Heart right ventricle (tissue), 16 donors: ENCODE measurements around the gene ATP8B3. TPM values are rescaled to one million over a fixed set of nuclear protein-coding genes. Genes with fewer than 3 reads are reported as not detected.
"Not testable (repeated sequence)": the region's sequence is repeated elsewhere in the genome, so short reads cannot be mapped to it uniquely, and the experiment has no call there.

Experiments
- ATAC-seq, 8 donors: fragments of 200-7000 bp; cut with Tn5 transposase; one replicate each; pipeline ENCODE4 v1.9.1; 2020; ENCODE audit warnings: mild to moderate bottlenecking in 8 of 8, moderate library complexity in 8 of 8, moderate number of reproducible peaks in 1 of 8
- DNase-seq, 2 donors: peaks; one replicate each; pipeline ENCODE4 v3.0.0-alpha.2; 2020
- H3K27ac ChIP-seq, 10 donors: fragments of 200-600 bp; sonication (generic) in 2 of 10; one replicate each; pipeline versions ENCODE4 v1.5.0 to v1.8.0; 2020 to 2022; ENCODE audit warnings: mild to moderate bottlenecking in 3 of 10
- H3K27me3 ChIP-seq, 7 donors: fragments of 200-600 bp; one replicate each; pipeline ENCODE4 v1.8.0; 2021 to 2022; ENCODE audit warnings: mild to moderate bottlenecking in 2 of 7
- H3K36me3 ChIP-seq, 9 donors: fragments of 200-600 bp; sonication (generic) in 1 of 9; one replicate each; pipeline versions ENCODE4 v1.5.0 to v1.8.0; 2020 to 2022; ENCODE audit warnings: mild to moderate bottlenecking in 2 of 9
- H3K4me1 ChIP-seq, 9 donors: fragments of 200-600 bp; sonication (generic) in 1 of 9; one replicate each; pipeline versions ENCODE4 v1.5.0 to v1.8.0; 2020 to 2022; ENCODE audit warnings: mild to moderate bottlenecking in 4 of 9
- H3K4me3 ChIP-seq, 10 donors: fragments of 200-600 bp; sonication (generic) in 2 of 10; one replicate each; pipeline versions ENCODE4 v1.5.0 to v1.8.0; 2020 to 2022; ENCODE audit warnings: mild to moderate bottlenecking in 7 of 10, moderate library complexity in 2 of 10
- H3K9me3 ChIP-seq, 11 donors: fragments of 200-600 bp in 10 of 11; sonication (generic) in 2 of 11; one replicate each; pipeline versions ENCODE4 v1.5.0 to v1.8.0; 2013 to 2022; ENCODE audit warnings: mild to moderate bottlenecking in 2 of 11, control low read depth in 1 of 11, moderate library complexity in 1 of 11
- CTCF ChIP-seq, 9 donors: fragments of 200-600 bp; sonication (generic) in 2 of 9; IDR thresholded peaks; one replicate each; pipeline versions ENCODE4 v1.5.0 to v1.8.0; 2021 to 2022; ENCODE audit warnings: antibody characterized with exemption in 9 of 9, mild to moderate bottlenecking in 5 of 9, moderate library complexity in 1 of 9
- WGBS, 2 donors: extraction: QIAGEN DNeasy Blood & Tissue Kit; methylation state at CpG; one replicate each; pipeline ENCODE4 v1.1.7; 2013; ENCODE audit warnings: inconsistent platforms in 1 of 2; 5-methylcytosine and 5-hydroxymethylcytosine counted together
- intact Hi-C, 10 donors: fragments of 100-400 bp; cut with DNase I; formaldehyde crosslinking; loops; one replicate each; pipeline versions ENCODE4 v1.11.1 to v1.14.2; 2022
- polyA plus RNA-seq, 2 donors: library from polyadenylated mRNA; stranded (reverse); fragments of 200-250 nt; gene quantifications; one replicate each; pipeline ENCODE4 v1.2.3, GENCODE V29; 2013
- total RNA-seq, 10 donors: library from RNA; stranded (reverse); fragmentation: NEBNext Ultra II Directional in 3 of 10; extraction: Animal tissue kit (Norgen Biotek cat#: 25700) in 3 of 10; gene quantifications; one replicate each; pipeline versions ENCODE4 v1.2.1 to v1.2.4, GENCODE V29; 2021 to 2023
- donor health status: Arrhythmogenic right ventricular cardiomyopathy.
- donor health status: ischemic (EF 13 %, LVEDD 7.1; RV severe dilation, severe dysfunction).
- donor health status: healthy with polysubstance abuse.
- donor health status: DM: no; HTN: yes; CAD: no.
- donor health status: DM: no; HTN: no; CAD: no.
- donor health status: ischemic (EF 25% LVEDD 6.9; RV normal size, moderate dysfunction).
- donor health status: ischemic (EF 25% LVEDD 5.7; RV mildly dilated, moderate dysfunction).
- donor health status: healthy.
- donor health status: DM: yes; HTN: yes; CAD: no.
- donor health status: Ischemic cardiomyopathy.
- donor health status: ischemic (EF 35%, LVEDD 5.7; RV mildly dilated, moderate dysfunction).
- donor health status: nonischemic (EF 11% LVEDD 7.7; RV severe dilation, severe dysfunction).
- donor health status: DM: yes; HTN: yes; CAD: no.
- donor health status: PGD.
- donor health status: ischemic (EF 29% LVEDD 5.4; RV normal size, mild dysfunction).
- donor health status: nonischemic (EF 23%, LVEDD 6.1; RV moderate dilation, normal function).

The ATP8B3 gene
- total and polyA plus RNA-seq, 12 donors: 0.13 to 3.4 (median 0.52) TPM

DNA sequence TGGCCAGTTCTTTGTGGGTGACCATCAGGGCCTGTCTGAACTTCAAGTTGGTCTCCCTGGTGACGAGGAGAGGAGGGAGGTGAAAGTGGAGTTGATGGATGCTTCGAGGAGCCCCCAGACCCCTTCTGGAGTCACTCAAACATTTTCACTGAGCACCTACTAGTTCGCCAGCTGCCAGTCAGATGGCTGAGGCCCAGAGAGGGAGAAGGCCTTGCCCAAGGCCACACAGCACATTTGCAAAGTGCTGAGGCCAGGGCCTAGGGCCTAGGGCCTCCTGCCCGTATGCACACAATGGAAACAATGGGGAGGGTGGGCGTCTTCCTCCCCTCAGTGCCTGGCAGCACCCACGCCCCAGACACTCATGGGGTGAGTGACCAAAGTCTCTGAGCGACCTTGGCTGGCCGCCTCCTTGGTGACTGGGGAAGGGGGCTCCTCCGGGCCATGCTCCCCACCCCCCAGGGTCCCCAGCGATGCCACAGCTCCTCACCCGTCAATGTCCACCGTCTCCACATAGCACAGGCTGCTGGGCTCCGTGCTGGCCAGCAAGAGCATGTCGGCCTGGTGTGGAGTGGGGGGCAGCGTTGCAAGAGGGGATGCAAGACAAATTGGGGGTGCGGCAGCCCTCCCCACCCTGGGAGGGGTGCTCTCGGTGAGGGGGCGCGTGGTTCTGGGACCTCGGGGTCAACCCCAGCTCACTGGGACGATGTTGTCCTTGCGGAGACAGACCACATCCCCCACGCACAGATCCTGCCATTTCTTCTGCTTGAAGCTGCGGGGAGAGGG is 6.5 kb downstream of the ATP8B3 start:
- 90 to 91% methylated on average over 24 of the region's 24 CpGs for WGBS, 2 donors
- H3K27ac ChIP-seq: no peak overlapping the region
- intact Hi-C loops: no loop called here
- H3K4me1 ChIP-seq: no peaks in the 10 kb centered on the region
- ATAC-seq: no peak
- no peaks in the 10 kb centered on the region for H3K36me3 ChIP-seq
- no peaks in the 10 kb centered on the region for H3K9me3 ChIP-seq
- H3K4me3 ChIP-seq: no peak overlapping the region
- TF ChIP-seq CTCF (IDR thresholded peaks at IDR 0.05): no peak
- no peaks in the 10 kb centered on the region for H3K27me3 ChIP-seq
- DNase-seq: no peak

DNA sequence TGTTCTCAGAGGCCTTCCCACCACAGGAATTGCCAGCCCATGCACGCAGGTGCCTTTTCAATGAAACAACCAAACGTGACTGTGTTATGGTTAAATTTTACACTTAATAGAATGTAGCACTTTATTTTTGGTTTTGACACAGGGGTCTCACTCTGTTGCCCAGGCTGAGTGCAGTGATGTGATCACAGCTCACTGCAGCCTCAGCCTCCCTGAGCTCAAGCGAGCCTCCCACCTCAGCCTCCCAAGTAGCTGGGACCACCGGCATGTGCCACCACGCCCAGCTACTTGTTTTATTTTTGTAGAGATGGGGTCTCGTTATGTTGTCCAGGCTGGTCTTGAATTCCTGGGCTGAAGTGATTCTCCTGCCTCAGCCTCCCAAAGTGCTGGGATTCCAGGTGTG is 7.2 kb downstream of the ATP8B3 start:
- no peak for TF ChIP-seq CTCF (IDR thresholded peaks at IDR 0.05)
- no peak overlapping the region for H3K4me3 ChIP-seq
- no peak for DNase-seq
- H3K9me3 ChIP-seq: no peaks in the 10 kb centered on the region
- H3K27me3 ChIP-seq: no peaks in the 10 kb centered on the region
- 93 to 94% methylated on average over 6 of the region's 6 CpGs for WGBS, 2 donors
- H3K36me3 ChIP-seq: peaks cover 0 to under 1% (median 0%) of the 10 kb centered on the region in 9 donors
- H3K27ac ChIP-seq: no peak overlapping the region
- intact Hi-C loops: no loop called here
- H3K4me1 ChIP-seq: no peaks in the 10 kb centered on the region
- ATAC-seq: no peak

DNA sequence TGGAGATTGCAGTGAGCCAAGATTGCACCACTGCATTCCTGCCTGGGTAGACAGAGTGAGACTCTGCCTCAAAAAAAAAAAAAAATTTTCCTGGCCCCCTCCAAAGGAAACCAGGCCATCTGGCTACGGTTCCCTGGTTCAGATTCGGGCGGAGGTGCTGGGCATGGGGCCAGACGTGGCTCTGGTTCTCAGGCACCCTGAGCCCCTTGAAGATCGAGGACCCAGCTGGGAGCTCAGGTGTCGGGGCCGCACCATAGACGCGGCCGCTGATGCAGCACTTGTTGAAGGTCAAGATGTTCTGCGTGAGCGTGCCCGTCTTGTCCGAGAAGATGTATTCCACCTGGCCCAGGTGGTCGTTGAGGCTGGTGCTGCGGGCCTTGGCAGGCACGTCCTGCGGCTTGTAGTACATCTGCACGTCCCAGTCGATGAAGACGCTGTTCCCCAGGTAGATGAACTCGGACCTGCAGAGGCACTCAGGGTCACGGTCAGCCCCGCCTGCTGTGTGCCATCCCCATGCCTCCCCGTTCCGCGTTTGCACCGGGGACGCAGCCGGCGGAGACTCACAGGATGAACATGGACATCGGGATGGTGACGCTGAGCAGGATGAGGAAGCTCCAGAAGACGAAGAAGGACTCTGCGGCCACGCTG is 12.3 kb downstream of the ATP8B3 start:
- H3K36me3 ChIP-seq: peaks cover 0 to 5% (median 0%) of the 10 kb centered on the region in 9 donors
- DNase-seq (no peak), ATAC-seq (no peak)
- H3K4me3 ChIP-seq: no peak overlapping the region
- no peak overlapping the region for H3K27ac ChIP-seq
- peaks cover 0 to 7% (median 0%) of the 10 kb centered on the region in 9 donors for H3K4me1 ChIP-seq
- H3K27me3 ChIP-seq: peaks cover 0 to 19% (median 15%) of the 10 kb centered on the region in 7 donors
- intact Hi-C loops: loop anchor here in 3 of 10 donors (10.0 kb wide), 2 partner anchors 125 to 255 kb away; no protein-coding TSS in a partner anchor
- no peaks in the 10 kb centered on the region for H3K9me3 ChIP-seq
- no peak for TF ChIP-seq CTCF (IDR thresholded peaks at IDR 0.05)
- WGBS, 2 donors: 83 to 86% methylated on average over 36 of the region's 36 CpGs

GRCh38 chr19:1797313-1797712 is 14.8 kb downstream of the ATP8B3 start:
- intact Hi-C loops: loop anchor here in 3 of 10 donors (10.0 kb wide), 2 partner anchors 123 to 253 kb away; no protein-coding TSS in a partner anchor
- not testable (repeated sequence) for H3K27ac ChIP-seq, H3K4me3 ChIP-seq, H3K36me3 ChIP-seq, H3K9me3 ChIP-seq, DNase-seq, ATAC-seq, H3K4me1 ChIP-seq
- peaks cover 0 to 19% (median 15%) of the 10 kb centered on the region in 7 donors for H3K27me3 ChIP-seq
- WGBS, 2 donors: 93 to 96% methylated on average over 7 of the region's 7 CpGs
